GM21576 (cell line): ENCODE results near the gene GSK3B.

ENCODE experiments used
- ATAC-seq: cut with Tn5 transposase; IDR thresholded peaks from one replicate; pipeline ENCODE4 v1.9.1; 2021; ENCODE audit warnings: mild to moderate bottlenecking, moderate library complexity; ENCODE audit not compliant: unreplicated experiment

Gene GSK3B

GRCh38 chr3:120093911-120094775, at the start of gene GSK3B:
TSS of gene GSK3B (minus strand) at chr3:120094447. CDS start at chr3:120093434, 1,013 bp downstream.
- ATAC-seq = peak; percentile 2

- no peak for ATAC-seq
Measured at GRCh38 chr3:120143676-120144075, 49.4 kb upstream of the GSK3B start.

GRCh38 chr3:120142236-120142635, 48.0 kb upstream of the GSK3B start:
- ATAC-seq = no peak

- ATAC-seq = no peak
Measured at GRCh38 chr3:120140098-120140742, 46.0 kb upstream of the GSK3B start.

GRCh38 chr3:120139140-120139539, 44.9 kb upstream of the GSK3B start:
- ATAC-seq = no peak

- ATAC-seq = no peak
Measured at GRCh38 chr3:120137548-120137947, 43.3 kb upstream of the GSK3B start.

DNA sequence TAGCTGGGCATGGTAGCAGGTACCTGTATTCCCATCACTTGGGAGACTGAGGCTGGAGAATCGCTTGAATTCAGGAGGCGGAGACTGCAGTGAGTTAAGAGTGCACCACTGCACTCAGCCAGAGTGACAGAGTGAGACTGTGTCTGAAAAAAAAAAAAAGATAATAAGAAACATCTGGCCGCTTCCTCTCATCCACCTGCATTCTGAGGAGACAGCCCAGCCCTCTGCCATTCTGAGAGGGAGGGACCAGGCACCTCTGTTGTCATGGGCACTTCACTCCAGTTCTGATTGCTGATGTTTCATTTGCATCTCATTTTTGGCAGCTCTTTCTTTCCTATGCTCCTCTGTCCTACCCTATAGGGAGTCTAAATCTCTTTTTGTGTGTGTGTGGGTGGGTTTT, 36.4 kb upstream of the GSK3B start:
- ATAC-seq = no peak

GRCh38 chr3:120129718-120130513, 35.7 kb upstream of the GSK3B start:
- ATAC-seq = no peak

DNA sequence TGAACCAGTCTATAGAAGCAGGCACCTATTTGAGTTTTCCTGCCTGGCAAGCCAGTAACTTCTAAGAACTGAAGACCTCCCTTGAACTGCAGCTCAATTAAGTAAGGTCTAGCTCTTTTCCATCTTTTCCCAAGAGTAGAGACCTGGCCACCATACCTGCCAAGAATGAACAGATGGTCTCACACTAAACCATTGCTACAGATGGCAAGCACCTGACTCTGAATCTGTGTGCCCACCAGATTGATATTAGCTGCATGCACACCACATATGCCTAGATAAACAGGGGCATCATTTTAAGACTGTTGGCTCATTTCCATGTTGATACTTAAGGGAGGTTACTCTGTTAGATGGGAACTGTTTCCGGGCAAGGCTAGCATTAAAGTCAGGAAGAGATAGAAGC, 34.8 kb upstream of the GSK3B start:
- no peak for ATAC-seq

DNA sequence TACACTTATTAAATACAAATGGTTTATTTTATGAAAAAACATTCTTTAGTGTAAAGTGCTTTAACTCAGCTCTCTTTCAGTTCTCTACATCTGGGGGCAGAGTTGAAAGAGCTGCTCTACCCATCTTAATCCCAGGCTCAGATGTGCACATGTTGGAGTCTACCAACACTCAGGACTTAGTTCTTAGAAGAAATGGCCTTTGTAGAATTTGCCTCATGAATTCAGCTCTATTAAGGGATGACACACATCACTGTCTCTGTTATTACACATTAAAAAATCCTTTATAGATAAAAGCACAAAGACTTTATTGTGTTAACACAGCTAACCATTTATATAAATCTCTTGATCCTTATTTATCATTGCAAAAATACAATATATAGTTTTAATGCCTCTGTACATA, 31.7 kb upstream of the GSK3B start:
- ATAC-seq = no peak

DNA sequence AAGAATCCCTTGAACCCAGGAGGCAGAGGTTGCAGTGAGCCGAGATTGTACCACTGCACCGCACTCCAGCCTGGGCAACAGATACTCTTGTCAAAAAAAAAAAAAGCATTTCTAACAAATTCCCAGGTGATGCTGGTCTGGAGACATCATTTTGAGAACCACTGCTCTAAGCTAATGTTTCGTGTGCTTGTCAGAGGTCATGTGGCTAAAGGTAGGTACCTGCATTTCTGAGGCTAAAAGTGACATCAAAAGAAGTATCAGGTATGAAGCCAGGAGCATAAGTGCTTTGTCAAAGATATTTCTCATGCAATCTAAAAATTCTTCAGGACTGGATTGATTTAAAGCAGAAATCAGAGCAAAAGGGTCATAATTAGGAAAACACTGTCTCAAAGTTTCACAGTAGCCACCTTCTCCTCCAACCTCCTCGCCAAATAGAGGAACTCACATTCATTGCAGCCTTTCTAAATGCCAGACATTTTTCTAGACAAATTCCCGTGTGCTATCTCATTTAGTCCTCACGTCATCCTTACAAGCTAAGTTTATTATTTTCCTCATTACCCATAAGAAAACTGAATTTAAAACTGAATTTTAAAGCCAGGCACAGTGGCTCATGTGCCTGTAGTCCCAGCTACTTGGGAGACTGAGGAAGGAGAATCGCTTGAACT, 25.7 kb upstream of the GSK3B start:
- ATAC-seq = no peak

GRCh38 chr3:120114981-120115380, 20.7 kb upstream of the GSK3B start:
- ATAC-seq = no peak

DNA sequence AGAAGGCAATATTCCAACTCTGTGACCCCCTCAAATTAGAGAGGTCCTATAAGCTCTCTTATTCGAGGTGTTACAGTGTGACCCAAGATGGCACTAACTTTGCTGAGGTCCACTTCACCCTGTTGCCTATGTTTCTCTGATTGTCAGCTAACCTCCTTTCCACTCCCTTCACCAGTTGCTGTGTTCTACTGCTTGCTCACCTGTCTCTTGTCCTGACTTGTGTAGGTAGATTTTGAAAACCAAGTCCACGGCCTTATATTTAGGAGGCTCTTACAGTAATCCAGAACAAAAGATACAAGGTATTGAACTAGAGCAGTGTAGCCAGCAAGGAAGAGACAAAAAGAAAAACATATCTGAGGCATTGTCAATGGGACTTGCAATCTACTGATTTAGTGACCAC, 20.1 kb upstream of the GSK3B start:
- no peak for ATAC-seq

DNA sequence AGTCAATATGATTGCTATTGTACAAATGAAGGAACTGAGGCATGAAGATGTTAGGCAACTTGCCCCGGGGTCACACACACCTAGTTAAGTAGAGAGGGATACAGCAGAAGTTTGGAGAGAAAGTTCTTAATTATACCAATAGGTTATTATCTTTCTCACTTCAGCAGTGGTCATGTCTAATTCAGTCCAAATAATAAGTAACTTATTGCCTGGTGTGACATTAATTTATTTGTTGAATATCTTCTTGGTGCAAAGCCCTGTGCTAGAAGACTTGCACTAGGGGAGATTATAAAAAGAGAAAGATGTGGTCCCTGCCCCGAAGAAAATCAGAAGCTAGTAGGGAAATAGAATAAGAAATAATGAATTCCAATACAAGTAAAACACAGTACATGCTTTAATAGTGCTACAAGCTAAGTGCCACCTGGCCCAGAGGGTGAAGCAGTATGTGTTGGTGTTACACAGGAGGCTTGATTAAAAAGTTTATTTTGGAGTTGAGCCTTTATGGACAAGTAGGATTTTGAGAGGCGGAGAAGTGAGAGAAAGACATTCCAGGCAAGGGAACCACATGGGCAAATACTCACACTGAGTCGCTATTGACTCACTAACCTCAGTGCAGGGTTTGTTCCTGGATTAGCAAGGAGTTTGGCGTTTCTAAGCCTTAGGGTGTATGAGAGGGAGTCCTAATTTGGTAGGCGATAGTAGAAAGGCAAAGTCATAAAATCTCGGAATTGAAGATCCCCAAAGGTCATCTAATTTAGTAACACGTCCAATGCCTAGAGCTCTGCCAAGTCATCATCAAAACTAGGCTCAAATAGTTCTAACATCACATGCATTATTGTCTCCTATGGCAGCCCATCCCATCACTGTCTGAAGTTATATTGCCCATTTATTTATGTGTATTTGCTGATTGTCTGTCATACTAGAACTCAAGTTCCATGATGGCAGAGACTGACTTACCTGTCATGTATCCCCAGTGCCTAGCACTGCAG, 19.2 kb upstream of the GSK3B start:
- no peak for ATAC-seq

GRCh38 chr3:120111898-120112297, 17.7 kb upstream of the GSK3B start:
- no peak for ATAC-seq

DNA sequence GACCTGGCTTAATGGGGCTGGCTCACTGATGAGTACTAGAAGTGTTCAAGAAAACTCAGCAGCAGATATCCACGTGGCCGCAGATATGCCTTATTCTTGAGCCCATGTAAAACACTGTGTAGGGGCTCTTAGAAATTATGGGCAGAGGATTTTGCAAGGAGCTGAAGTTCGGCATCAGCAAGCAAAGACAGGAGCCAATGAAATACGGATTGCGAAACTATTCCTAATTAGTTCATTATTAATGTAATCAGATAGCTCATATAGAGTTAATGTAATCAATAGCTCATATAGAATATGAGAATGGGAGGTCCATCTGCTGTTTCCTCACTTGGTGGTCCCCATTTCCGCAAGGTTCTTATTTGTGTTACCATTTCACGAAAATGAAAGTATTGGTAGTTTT, 9.0 kb upstream of the GSK3B start:
- no peak for ATAC-seq

DNA sequence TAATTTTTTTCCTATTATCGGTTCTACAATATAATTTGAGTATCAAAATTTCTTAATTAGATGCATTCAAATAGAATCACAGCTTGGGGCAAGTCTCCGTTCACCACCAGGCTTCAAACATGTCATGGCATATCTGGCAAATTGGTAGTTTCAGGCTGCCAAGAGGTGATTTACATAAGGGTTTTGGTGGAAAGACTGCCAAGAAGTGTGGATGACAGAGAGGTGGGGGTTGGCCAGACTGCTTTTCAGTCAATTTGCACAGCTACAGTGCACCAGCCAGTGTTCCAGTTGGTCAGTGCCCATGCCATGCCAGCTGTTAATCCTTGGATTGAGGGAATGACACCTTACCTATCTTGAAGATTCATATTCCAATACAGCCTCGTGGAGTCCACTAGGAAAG, 8.4 kb upstream of the GSK3B start:
- no peak for ATAC-seq

- no peak for ATAC-seq
Measured at GRCh38 chr3:120102232-120102631, 8.0 kb upstream of the GSK3B start.

DNA sequence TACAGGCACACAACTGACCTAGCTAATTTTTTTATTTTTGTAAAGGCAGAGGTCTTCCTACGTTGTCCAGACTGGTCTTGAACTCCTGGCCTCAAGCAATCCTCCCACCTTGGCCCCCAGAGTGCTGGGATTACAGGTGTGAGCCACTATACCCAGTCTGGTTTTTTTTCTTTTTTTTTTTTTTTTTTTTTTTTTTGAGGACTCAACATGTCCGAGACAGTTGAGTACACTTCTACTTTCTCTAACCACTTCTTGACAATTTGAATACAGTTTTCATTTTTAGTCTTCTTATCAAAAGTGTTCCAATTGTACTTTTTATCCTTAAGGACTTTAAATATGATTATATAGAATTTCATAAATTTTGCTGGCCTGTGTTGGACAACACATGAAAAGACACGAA, 7.4 kb upstream of the GSK3B start:
- no peak for ATAC-seq

- no peak for ATAC-seq
Measured at GRCh38 chr3:120100711-120101110, 6.5 kb upstream of the GSK3B start.
